K562 (cell line): ENCODE data around the gene TMEM127. TPM values are rescaled to one million over a fixed set of nuclear protein-coding genes. Genes with fewer than 3 reads are reported as not detected.

Experiments
- CREBBP ChIP-seq: IDR thresholded peaks from one replicate; pipeline ENCODE4 v1.6.1; 2012; ENCODE audit warnings: low read depth, mild to moderate bottlenecking, control low read depth, inconsistent platforms, low read length
- HIVEP1 ChIP-seq: fragments of 250-450 bp; sonication (Bioruptor Pico); IDR thresholded peaks from 2 replicates; pipeline ENCODE4 v1.4.0; 2020; ENCODE audit warnings: mild to moderate bottlenecking
- LARP7 ChIP-seq: fragments of 450-650 bp; IDR thresholded peaks from 2 replicates; pipeline ENCODE4 v1.6.1; 2016
- MEF2A ChIP-seq: IDR thresholded peaks from 2 replicates; pipeline ENCODE4 v1.6.1; 2011; ENCODE audit warnings: low read depth, mild to moderate bottlenecking, low read length, moderate library complexity; ENCODE audit not compliant: control insufficient read depth
- MEIS2 ChIP-seq: fragments of 450-650 bp; IDR thresholded peaks from 2 replicates; pipeline ENCODE4 v1.6.1; 2014; ENCODE audit warnings: mild to moderate bottlenecking; ENCODE audit not compliant: partially characterized antibody
- PHB ChIP-seq: fragments of 250-450 bp; sonication (Bioruptor Pico); IDR thresholded peaks from 2 replicates; pipeline ENCODE4 v1.5.0; 2021
- RB1 ChIP-seq: fragments of 450-650 bp; IDR thresholded peaks from 2 replicates; pipeline ENCODE4 v1.6.1; 2017; ENCODE audit warnings: low read depth, mild to moderate bottlenecking
- SREBF2 ChIP-seq: sonication (generic); formaldehyde crosslinking; IDR thresholded peaks from 2 replicates; pipeline ENCODE4 v1.4.0; 2020; ENCODE audit warnings: mild to moderate bottlenecking, missing genetic modification reagents
- SRSF1 ChIP-seq: fragments of 200-400 bp; formaldehyde crosslinking; IDR thresholded peaks from 2 replicates; pipeline ENCODE4 v1.6.1; 2017; ENCODE audit warnings: mild to moderate bottlenecking, low read depth, low read length, moderate library complexity
- XRCC5 ChIP-seq: fragments of 200-400 bp; formaldehyde crosslinking; IDR thresholded peaks from 2 replicates; pipeline ENCODE4 v1.6.1; 2017; ENCODE audit warnings: low read depth, mild to moderate bottlenecking, low read length
- ZKSCAN8 ChIP-seq: fragments of 200-800 bp; sonication (Bioruptor generic); IDR thresholded peaks from 2 replicates; pipeline ENCODE4 v1.6.1; 2016; ENCODE audit warnings: missing genetic modification characterization, missing compliant biosample characterization
- ZNF444 ChIP-seq: fragments of 250-450 bp; sonication (Bioruptor Pico); IDR thresholded peaks from 2 replicates; pipeline ENCODE4 v1.4.0; 2020; ENCODE audit warnings: mild to moderate bottlenecking, moderate library complexity
- ZNF551 ChIP-seq: fragments of 250-450 bp; sonication (Bioruptor Pico); IDR thresholded peaks from 2 replicates; pipeline ENCODE4 v1.5.0; 2021; ENCODE audit warnings: mild to moderate bottlenecking, moderate library complexity
- ZSCAN29 ChIP-seq: fragments of 450-650 bp; IDR thresholded peaks from 2 replicates; pipeline ENCODE4 v1.6.1; 2017
- ZZZ3 ChIP-seq: fragments of 450-650 bp; IDR thresholded peaks from 2 replicates; pipeline ENCODE4 v1.6.1; 2016; ENCODE audit warnings: antibody characterized with exemption, mild to moderate bottlenecking, moderate library complexity
- polyA plus RNA-seq, 8 experiments: library from polyadenylated mRNA; depleted of rRNA in 4 of 8; stranded (reverse) in 5 of 8; unstranded in 3 of 8; fragments of >200 nt; fragmentation: Nextera tagmentation in 2 of 8; fragmentation: Illumina TruSeq in 1 of 8; extraction: Ambion mirVana in 2 of 8; extraction: Trizol in 1 of 8; gene quantifications; 2 replicates each; pipeline versions ENCODE4 v1.2.1 to v1.2.3, GENCODE V29; 2011 to 2014; ENCODE audit warnings: inconsistent platforms in 1 of 8, missing spikeins in 1 of 8
- total RNA-seq, 7 experiments: library from RNA; depleted of rRNA in 6 of 7; stranded (reverse); fragments of >200 nt in 6 of 7; fragmentation: Illumina TruSeq in 2 of 7; extraction: Trizol in 2 of 7; gene quantifications; 2 replicates each; pipeline versions ENCODE4 v1.2.1 to v1.2.3, GENCODE V29; 2011 to 2021; ENCODE audit warnings: low replicate concordance in 1 of 7
- TF ChIP-seq, protein P1 (sequence below), 2 experiments: fragments of 450-650 bp; IDR thresholded peaks; 2 replicates each; pipeline ENCODE4 v1.6.1; 2016; ENCODE audit warnings: mild to moderate bottlenecking in 2 of 2, borderline replicate concordance in 1 of 2, low read depth in 1 of 2, moderate library complexity in 1 of 2
- TF ChIP-seq, protein P2 (sequence below): fragments of 250-450 bp; sonication (Bioruptor Pico); IDR thresholded peaks from 2 replicates; pipeline ENCODE4 v1.4.0; 2020
- TF ChIP-seq, protein P3 (sequence below): sonication (generic); formaldehyde crosslinking; IDR thresholded peaks from 2 replicates; pipeline ENCODE4 v1.8.1; 2022; ENCODE audit warnings: missing genetic modification reagents

Gene TMEM127
- total and polyA plus RNA-seq, 9 of the 15 experiments (the other 6 are each of a cell fraction or from before 2014, with no cell fraction given): 1.7 to 20.0 (median 9.9) TPM

DNA sequence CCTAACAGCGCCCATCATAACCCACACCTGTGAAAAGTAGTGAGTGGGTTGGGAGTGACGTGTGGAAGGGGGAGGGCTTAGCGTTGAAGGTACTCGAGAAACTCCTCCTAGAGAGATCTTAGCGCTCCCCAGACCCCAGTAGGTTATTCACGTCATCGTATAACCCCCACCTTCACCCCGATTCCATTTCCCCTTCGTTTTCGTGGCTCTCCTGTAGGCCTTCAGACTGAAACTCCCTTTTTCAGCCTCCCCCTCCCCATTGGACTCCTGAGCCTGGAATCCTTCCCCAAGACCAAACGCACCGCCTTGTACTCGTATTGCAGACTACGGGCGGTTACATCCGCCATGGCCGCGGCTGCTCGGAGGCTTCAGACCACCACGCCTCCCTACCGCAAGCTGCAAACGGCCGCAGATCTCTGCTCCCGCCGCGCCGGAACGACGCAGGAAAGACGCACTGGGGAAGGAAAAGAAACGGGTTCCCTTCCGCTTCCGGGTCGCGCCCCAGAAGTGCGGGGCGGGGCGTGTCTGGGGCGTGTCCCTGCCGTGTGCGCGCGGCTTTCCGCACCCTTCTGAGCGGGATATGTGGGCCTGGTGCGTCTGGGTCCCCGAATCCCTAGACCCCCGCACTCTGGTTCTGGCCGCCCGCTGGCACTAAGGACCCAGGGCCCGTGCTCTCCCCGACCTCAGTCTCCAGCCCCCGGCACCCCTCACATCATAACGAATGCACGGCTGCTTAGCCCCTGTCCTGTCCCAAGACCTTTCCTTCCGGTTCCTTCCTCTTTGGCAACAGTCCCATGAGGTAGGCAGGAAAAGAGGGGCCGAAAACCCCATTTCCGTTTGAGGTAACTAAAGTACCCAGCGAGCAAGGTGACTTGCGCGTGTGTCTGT lies 39.5 kb upstream of the TMEM127 start, which contains the start of gene SNRNP200 (continued):
- TF ChIP-seq, protein P1, sequence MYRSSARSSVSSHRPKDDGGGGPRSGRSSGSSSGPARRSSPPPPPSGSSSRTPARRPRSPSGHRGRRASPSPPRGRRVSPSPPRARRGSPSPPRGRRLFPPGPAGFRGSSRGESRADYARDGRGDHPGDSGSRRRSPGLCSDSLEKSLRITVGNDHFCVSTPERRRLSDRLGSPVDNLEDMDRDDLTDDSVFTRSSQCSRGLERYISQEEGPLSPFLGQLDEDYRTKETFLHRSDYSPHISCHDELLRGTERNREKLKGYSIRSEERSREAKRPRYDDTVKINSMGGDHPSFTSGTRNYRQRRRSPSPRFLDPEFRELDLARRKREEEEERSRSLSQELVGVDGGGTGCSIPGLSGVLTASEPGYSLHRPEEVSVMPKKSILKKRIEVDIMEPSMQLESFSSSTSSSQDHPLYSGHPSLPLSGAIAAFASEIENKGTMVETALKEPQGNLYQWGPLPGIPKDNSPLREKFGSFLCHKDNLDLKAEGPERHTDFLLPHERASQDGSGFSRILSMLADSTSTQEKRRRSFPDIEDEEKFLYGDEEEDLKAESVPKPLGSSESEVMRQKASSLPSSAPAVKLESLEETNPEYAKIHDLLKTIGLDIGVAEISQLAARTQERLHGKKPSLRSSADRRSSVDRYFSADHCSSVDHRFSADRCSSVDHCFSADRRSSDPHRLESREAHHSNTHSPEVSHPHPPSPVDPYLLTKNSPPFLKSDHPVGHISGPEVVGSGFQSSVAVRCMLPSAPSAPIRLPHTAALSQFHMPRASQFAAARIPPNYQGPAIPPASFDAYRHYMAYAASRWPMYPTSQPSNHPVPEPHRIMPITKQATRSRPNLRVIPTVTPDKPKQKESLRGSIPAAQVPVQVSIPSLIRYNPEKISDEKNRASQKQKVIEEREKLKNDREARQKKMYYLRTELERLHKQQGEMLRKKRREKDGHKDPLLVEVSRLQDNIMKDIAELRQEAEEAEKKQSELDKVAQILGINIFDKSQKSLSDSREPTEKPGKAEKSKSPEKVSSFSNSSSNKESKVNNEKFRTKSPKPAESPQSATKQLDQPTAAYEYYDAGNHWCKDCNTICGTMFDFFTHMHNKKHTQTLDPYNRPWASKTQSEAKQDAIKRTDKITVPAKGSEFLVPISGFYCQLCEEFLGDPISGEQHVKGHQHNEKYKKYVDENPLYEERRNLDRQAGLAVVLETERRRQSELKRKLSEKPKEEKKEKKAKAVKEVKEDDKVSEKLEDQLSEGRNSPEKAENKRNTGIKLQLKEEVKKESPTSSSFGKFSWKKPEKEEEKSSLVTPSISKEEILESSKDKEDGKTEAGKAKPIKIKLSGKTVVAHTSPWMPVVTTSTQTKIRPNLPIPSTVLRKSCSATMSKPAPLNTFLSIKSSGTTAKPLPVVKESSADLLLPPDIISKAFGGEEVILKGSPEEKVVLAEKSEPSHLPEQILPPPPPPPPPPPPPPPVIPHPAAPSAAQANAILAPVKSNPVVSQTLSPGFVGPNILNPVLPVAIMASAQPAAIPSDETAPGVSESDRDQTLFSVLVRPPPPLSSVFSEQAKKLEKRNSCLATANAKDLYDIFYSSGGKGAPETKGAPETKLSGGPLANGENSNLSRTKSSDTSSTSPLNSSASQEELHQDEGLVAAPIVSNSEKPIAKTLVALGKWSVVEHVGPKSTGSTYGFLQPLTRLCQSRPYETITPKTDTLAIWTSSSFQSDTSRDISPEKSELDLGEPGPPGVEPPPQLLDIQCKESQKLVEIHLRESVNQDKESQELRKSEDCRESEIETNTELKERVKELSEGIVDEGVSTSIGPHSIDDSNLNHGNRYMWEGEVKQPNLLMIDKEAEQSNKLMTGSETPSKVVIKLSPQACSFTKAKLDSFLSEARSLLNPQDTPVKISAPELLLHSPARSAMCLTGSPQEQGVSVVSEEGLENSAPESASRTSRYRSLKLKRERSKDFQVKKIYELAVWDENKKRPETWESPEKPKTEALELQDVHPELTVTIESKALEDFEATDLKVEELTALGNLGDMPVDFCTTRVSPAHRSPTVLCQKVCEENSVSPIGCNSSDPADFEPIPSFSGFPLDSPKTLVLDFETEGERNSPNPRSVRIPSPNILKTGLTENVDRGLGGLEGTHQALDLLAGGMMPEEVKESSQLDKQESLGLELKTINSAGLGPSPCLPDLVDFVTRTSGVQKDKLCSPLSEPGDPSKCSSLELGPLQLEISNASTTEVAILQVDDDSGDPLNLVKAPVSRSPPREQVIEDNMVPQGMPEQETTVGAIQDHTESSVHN (IDR thresholded peaks at IDR 0.05; ENCODE audit: borderline replicate concordance in 1 of 2, low read depth in 1 of 2): no peak
- TF ChIP-seq CREBBP: no peak
- no peak for TF ChIP-seq ZKSCAN8 (CRISPR knock-in tag)
- TF ChIP-seq, protein P2, sequence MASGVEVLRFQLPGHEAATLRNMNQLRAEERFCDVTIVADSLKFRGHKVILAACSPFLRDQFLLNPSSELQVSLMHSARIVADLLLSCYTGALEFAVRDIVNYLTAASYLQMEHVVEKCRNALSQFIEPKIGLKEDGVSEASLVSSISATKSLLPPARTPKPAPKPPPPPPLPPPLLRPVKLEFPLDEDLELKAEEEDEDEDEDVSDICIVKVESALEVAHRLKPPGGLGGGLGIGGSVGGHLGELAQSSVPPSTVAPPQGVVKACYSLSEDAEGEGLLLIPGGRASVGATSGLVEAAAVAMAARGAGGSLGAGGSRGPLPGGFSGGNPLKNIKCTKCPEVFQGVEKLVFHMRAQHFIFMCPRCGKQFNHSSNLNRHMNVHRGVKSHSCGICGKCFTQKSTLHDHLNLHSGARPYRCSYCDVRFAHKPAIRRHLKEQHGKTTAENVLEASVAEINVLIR (CRISPR knock-in tag): no peak
- no peak for TF ChIP-seq ZZZ3
- TF ChIP-seq ZNF551 (CRISPR knock-in tag): no peak
- TF ChIP-seq RB1: peak; percentile 85; the same call in 1 of the 2 replicates
- TF ChIP-seq HIVEP1 (CRISPR knock-in tag): no peak
- TF ChIP-seq XRCC5: no peak
- no peak for TF ChIP-seq PHB (CRISPR knock-in tag)
- TF ChIP-seq SRSF1: no peak
- no peak for TF ChIP-seq MEF2A
- TF ChIP-seq, protein P3, sequence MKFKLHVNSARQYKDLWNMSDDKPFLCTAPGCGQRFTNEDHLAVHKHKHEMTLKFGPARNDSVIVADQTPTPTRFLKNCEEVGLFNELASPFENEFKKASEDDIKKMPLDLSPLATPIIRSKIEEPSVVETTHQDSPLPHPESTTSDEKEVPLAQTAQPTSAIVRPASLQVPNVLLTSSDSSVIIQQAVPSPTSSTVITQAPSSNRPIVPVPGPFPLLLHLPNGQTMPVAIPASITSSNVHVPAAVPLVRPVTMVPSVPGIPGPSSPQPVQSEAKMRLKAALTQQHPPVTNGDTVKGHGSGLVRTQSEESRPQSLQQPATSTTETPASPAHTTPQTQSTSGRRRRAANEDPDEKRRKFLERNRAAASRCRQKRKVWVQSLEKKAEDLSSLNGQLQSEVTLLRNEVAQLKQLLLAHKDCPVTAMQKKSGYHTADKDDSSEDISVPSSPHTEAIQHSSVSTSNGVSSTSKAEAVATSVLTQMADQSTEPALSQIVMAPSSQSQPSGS (CRISPR knock-in tag): no peak
- no peak for TF ChIP-seq ZNF444
- TF ChIP-seq MEIS2: no peak
- TF ChIP-seq LARP7: no peak
- no peak for TF ChIP-seq SREBF2 (CRISPR knock-in tag)
- peak; percentile 6; the same call in 1 of the 2 replicates for TF ChIP-seq ZSCAN29
